GM12892 (cell line): ENCODE measurements around the gene TMEM253.

Experiments used
- POLR2A ChIP-seq: IDR thresholded peaks from 2 replicates; pipeline ENCODE4 v1.6.1; 2011; ENCODE audit warnings: low read depth, low read length, control low read depth
- POLR2AphosphoS5 ChIP-seq: IDR thresholded peaks from 2 replicates; pipeline ENCODE4 v1.6.1; 2011; ENCODE audit warnings: low read depth, low read length, control low read depth

DNA sequence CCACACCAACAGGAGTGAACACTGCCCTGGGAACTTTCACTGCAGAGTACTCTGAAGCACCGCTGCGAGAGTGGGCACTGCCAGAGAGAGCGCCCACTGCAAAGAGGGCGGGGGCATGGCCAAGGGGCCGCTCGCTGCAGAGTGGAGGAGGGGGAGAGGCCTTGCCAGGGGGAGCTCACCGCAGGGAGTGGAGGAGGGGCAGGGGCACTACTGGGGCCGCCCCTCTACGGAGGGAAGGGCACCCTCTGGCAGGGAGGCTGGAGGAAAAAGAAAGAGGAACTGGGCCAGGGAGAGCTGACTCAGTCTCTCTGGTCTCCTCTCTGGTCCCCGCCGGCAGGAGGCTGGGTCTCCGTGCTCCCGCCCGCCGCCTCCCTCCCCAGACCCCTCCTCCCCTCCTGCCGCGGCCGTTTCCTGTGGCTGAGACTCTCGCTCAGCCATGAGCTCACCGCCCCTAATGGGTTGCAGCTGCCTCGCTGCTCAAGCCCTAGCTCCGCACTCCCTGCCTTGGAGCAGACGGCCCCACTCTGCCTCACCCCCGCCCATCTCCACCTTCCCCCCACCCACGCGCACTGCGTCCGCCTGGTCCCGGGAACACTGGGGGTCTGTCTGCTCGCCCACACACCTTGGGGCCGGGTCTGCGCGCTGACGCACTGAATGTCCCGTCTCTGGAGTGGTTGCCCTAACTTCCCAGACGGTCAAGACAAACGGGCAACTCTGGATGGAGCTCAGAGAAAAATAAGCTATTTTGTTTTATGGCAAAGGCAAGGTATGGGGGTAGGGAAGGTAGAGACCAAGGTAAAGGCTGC, 29.4 kb upstream of the TMEM253 start:
- TF ChIP-seq POLR2A, result no peak
- no peak for TF ChIP-seq POLR2AphosphoS5
